IMR-90 (cell line): Measurements from ENCODE around the gene RAB4B. TPM values are rescaled to one million over a fixed set of nuclear protein-coding genes. Genes with fewer than 3 reads are reported as not detected.

Experiments
- ATAC-seq: fragments of 200-7000 bp; cut with Tn5 transposase; 2 replicates; pipeline ENCODE4 v1.9.1; 2020; ENCODE audit warnings: low read depth, mild to moderate bottlenecking, moderate library complexity
- BruUV-seq: library from RNA; stranded (reverse); fragments of 400-500 nt; replicated peaks from 2 replicates; lab custom pipeline; 2021; lab: Mats Ljungman, UMichigan
- CTCF ChIA-PET: fragments of 300-600 bp; formaldehyde crosslinking; extraction: SDS; loops from one replicate; lab custom pipeline; 2021; ENCODE audit warnings: antibody characterized with exemption; lab: Yijun Ruan, JAX
- POLR2A ChIA-PET: fragments of 300-600 bp; sonication (Branson Sonifier 250); formaldehyde crosslinking; loops from one replicate; lab custom pipeline; 2022; ENCODE audit warnings: antibody characterized with exemption; ENCODE audit not compliant: unreplicated experiment; lab: Charles Lee
- DNase-seq: peaks from one replicate; pipeline ENCODE4 v3.0.0; 2013
- H2AFZ ChIP-seq: replicated peaks from 2 replicates; pipeline ENCODE3; 2013; ENCODE audit warnings: low read length, mild to moderate bottlenecking; ENCODE audit not compliant: poor library complexity
- H2AK5ac ChIP-seq: 2 replicates; pipeline ENCODE4 v1.6.1; 2013; ENCODE audit warnings: low read depth, low read length, inconsistent platforms
- H2AK9ac ChIP-seq: replicated peaks from 2 replicates; pipeline ENCODE3; 2013; ENCODE audit warnings: mild to moderate bottlenecking, low read depth, low read length, moderate library complexity; ENCODE audit not compliant: poor library complexity
- H2BK120ac ChIP-seq: 2 replicates; pipeline ENCODE4 v1.6.1; 2013; ENCODE audit warnings: low read depth, low read length, inconsistent platforms
- H2BK15ac ChIP-seq: 3 replicates; pipeline ENCODE4 v1.6.1; 2013; ENCODE audit warnings: low read depth, low read length, inconsistent platforms
- H2BK20ac ChIP-seq: 2 replicates; pipeline ENCODE4 v1.6.1; 2013; ENCODE audit warnings: low read depth, mild to moderate bottlenecking, inconsistent platforms, low read length, moderate library complexity
- H2BK5ac ChIP-seq: 2 replicates; pipeline ENCODE4 v1.6.1; 2013; ENCODE audit warnings: mild to moderate bottlenecking, low read depth, low read length, inconsistent platforms; ENCODE audit not compliant: poor library complexity, severe bottlenecking
- H3K14ac ChIP-seq: replicated peaks from 2 replicates; pipeline ENCODE4 v1.6.1; 2013; ENCODE audit warnings: low read depth, low read length, inconsistent platforms
- H3K18ac ChIP-seq: 2 replicates; pipeline ENCODE4 v1.6.1; 2013; ENCODE audit warnings: low read depth, low read length, control low read depth
- H3K23ac ChIP-seq: 2 replicates; pipeline ENCODE4 v1.6.1; 2013; ENCODE audit warnings: low read depth, low read length, inconsistent platforms
- H3K27ac ChIP-seq: 2 replicates; pipeline ENCODE4 v1.5.1; 2013; ENCODE audit warnings: mild to moderate bottlenecking, control low read depth, low read length; ENCODE audit not compliant: insufficient read depth
- H3K27me3 ChIP-seq: 2 replicates; pipeline ENCODE4 v1.6.1; 2013; ENCODE audit warnings: low read length; ENCODE audit not compliant: control insufficient read depth, insufficient read depth
- H3K36me3 ChIP-seq: 2 replicates; pipeline ENCODE4 v1.6.1; 2013; ENCODE audit warnings: low read length, mixed read lengths; ENCODE audit not compliant: control insufficient read depth, insufficient read depth
- H3K4ac ChIP-seq: 2 replicates; pipeline ENCODE4 v1.6.1; 2013; ENCODE audit warnings: low read depth, low read length, inconsistent platforms
- H3K4me1 ChIP-seq: 2 replicates; pipeline ENCODE4 v1.6.1; 2013; ENCODE audit warnings: low read length, mixed read lengths; ENCODE audit not compliant: control insufficient read depth, insufficient read depth
- H3K4me2 ChIP-seq: 2 replicates; pipeline ENCODE4 v1.6.1; 2013; ENCODE audit warnings: low read depth, mild to moderate bottlenecking, control low read depth, low read length, moderate library complexity
- H3K4me3 ChIP-seq: 2 replicates; pipeline ENCODE4 v1.5.1; 2013; ENCODE audit warnings: low read depth, mild to moderate bottlenecking, control low read depth, low read length, moderate library complexity; ENCODE audit not compliant: insufficient read depth
- H3K56ac ChIP-seq: 2 replicates; pipeline ENCODE4 v1.6.1; 2013; ENCODE audit warnings: low read length, inconsistent platforms; ENCODE audit not compliant: insufficient read depth; ENCODE audit errors: extremely low read depth
- H3K79me1 ChIP-seq, 2 experiments: 2 replicates each; pipeline ENCODE4 v1.6.1; 2013; ENCODE audit warnings: low read length in 2 of 2, inconsistent platforms in 1 of 2, low read depth in 1 of 2
- H3K9ac ChIP-seq: 2 replicates; pipeline ENCODE4 v1.6.1; 2013; ENCODE audit warnings: low read depth, low read length, control low read depth
- H3K9me1 ChIP-seq: 2 replicates; pipeline ENCODE4 v1.6.1; 2013; ENCODE audit warnings: low read length, inconsistent platforms; ENCODE audit not compliant: insufficient read depth
- H3K9me3 ChIP-seq: 2 replicates; pipeline ENCODE4 v1.6.1; 2013; ENCODE audit warnings: low read length; ENCODE audit not compliant: control insufficient read depth, insufficient read depth
- H4K20me1 ChIP-seq: 2 replicates; pipeline ENCODE4 v1.6.1; 2013; ENCODE audit warnings: low read length, inconsistent platforms; ENCODE audit not compliant: insufficient read depth
- H4K5ac ChIP-seq: 2 replicates; pipeline ENCODE4 v1.6.1; 2013; ENCODE audit warnings: mild to moderate bottlenecking, low read depth, low read length, control low read depth
- H4K8ac ChIP-seq, 2 experiments: 2 replicates each; pipeline ENCODE4 v1.6.1; 2013; ENCODE audit warnings: low read depth in 2 of 2, low read length in 2 of 2, control low read depth in 1 of 2, inconsistent platforms in 1 of 2
- H4K91ac ChIP-seq: 2 replicates; pipeline ENCODE4 v1.6.1; 2013; ENCODE audit warnings: low read depth, low read length, inconsistent platforms; ENCODE audit not compliant: insufficient read depth
- BHLHE40 ChIP-seq: fragments of 150-350 bp; IDR thresholded peaks from 2 replicates; pipeline ENCODE4 v1.6.1; 2016; ENCODE audit warnings: mild to moderate bottlenecking, low read depth, low read length
- CEBPB ChIP-seq: IDR thresholded peaks from 2 replicates; pipeline ENCODE4 v1.6.1; 2012; ENCODE audit warnings: low read depth, low read length, improper control_type of control experiment
- FOS ChIP-seq: fragments of 150-350 bp; IDR thresholded peaks from 2 replicates; pipeline ENCODE4 v1.6.1; 2016; ENCODE audit warnings: low read depth, low read length
- MAFK ChIP-seq: IDR thresholded peaks from 2 replicates; pipeline ENCODE4 v1.6.1; 2012; ENCODE audit warnings: low read depth, low read length, improper control_type of control experiment
- MAZ ChIP-seq: IDR thresholded peaks from 2 replicates; pipeline ENCODE4 v1.6.1; 2012; ENCODE audit warnings: low read depth, mild to moderate bottlenecking, low read length, improper control_type of control experiment, moderate library complexity, borderline replicate concordance
- MXI1 ChIP-seq: IDR thresholded peaks from 2 replicates; pipeline ENCODE4 v1.6.1; 2012; ENCODE audit warnings: low read depth, mild to moderate bottlenecking, low read length, moderate library complexity, borderline replicate concordance
- POLR2A ChIP-seq: IDR thresholded peaks from 2 replicates; pipeline ENCODE4 v1.6.1; 2012; ENCODE audit warnings: mild to moderate bottlenecking, low read depth, low read length
- RAD21 ChIP-seq: IDR thresholded peaks from 2 replicates; pipeline ENCODE4 v1.6.1; 2012; ENCODE audit warnings: low read length, improper control_type of control experiment
- SMC3 ChIP-seq: fragments of 150-350 bp; IDR thresholded peaks from 2 replicates; pipeline ENCODE4 v1.6.1; 2016; ENCODE audit warnings: low read depth, mild to moderate bottlenecking, antibody characterized with exemption, low read length, moderate library complexity
- USF2 ChIP-seq: fragments of 150-350 bp; IDR thresholded peaks from 2 replicates; pipeline ENCODE4 v1.6.1; 2017; ENCODE audit warnings: mild to moderate bottlenecking, antibody characterized with exemption, low read length, low read depth
- WGBS, 2 experiments: methylation state at CpG; one replicate each; pipeline versions ENCODE4 v1.1.5 to v1.1.7; 2013; ENCODE audit warnings: missing lambda C conversion rate in 2 of 2; ENCODE audit not compliant: insufficient read length in 1 of 2; ENCODE audit errors: extremely low coverage in 2 of 2; 5-methylcytosine and 5-hydroxymethylcytosine counted together
- dilution Hi-C: fragments of 300-500 bp; cut with HindIII; formaldehyde crosslinking; loops from one replicate; pipeline ENCODE4 v1.14.3; 2018; ENCODE audit warnings: low sequenced_read_pairs; ENCODE audit not compliant: unreplicated experiment
- in situ Hi-C: fragments of 300-500 bp; cut with MboI; formaldehyde crosslinking; loops from 3 replicates; pipeline ENCODE4 v1.14.3; 2019; ENCODE audit warnings: low sequenced_read_pairs, inconsistent platforms, mixed read lengths
- intact Hi-C: fragments of 100-400 bp; cut with micrococcal nuclease; formaldehyde crosslinking; loops from 2 replicates; pipeline ENCODE4 v1.10.0; 2022
- polyA plus RNA-seq, 3 experiments: library from polyadenylated mRNA; depleted of rRNA; stranded (reverse); fragments of >200 nt; gene quantifications; 2 replicates each; pipeline ENCODE4 v1.2.3, GENCODE V29; 2012; ENCODE audit warnings: low replicate concordance in 1 of 3
- total RNA-seq: library from RNA; depleted of rRNA; stranded (reverse); fragments of >200 nt; gene quantifications from 2 replicates; pipeline ENCODE4 v1.2.3, GENCODE V29; 2012

The RAB4B gene
- total and polyA plus RNA-seq, 2 of the 4 experiments (the other 2 are of a cell fraction) = 7.9 to 21.4 TPM

DNA sequence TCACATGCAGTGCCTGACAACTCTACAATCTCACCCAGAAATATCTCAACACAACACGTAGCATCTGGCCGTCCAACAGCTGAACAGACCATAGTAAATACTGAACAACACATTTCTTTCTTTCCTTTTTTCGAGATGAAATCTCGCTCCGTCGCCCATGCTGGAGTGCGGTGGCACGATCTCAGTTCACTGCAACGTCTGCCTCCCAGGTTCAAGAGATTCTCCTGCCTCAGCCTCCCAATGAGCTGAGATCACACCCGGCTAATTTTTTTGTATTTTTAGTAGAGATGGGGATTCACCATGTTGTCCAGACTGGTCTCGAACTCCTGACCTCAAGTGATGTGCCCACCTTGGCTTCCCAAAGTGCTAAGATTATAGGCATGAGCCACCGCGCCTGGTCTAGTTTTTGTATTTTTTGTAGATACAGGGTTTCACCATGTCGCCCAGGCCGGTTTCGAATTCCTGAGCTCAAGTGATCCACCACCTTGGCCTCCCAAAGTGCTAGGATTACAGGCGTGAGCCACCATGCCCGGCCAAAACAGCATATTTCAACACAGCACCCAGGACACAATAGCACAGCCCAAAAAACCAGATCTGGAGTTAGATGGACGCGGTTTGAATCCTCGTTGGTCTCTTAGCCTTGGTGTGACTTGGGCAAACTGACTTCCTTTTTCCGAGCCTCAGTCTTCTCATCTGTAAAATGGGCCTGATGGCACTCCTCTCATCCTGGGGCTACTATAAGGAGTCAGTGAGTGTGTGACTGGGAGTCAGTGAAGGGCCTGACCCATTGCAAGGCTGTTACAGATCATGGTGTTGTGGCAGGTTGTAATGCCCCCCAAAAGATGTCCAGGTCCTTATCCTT, 49.6 kb downstream of the RAB4B start:
- Histone ChIP-seq H3K4ac (no peak overlapping the region), H2BK15ac (no peak overlapping the region), H4K5ac (no peak overlapping the region), H2AK5ac (no peak overlapping the region), H3K79me1 (peaks cover 0 to 8% of the 10 kb centered on the region in 2 experiments; a peak in 1 of 4 replicates), H3K4me2 (no peak overlapping the region), H4K91ac (no peak overlapping the region), H3K27ac (no peak overlapping the region), H4K20me1 (no peaks in the 10 kb centered on the region), H2BK120ac (no peak overlapping the region), H2AK9ac (no peak overlapping the region), H3K14ac (no peak overlapping the region), H3K18ac (no peak overlapping the region), H2BK20ac (no peak overlapping the region), H3K23ac (no peak overlapping the region), H3K9me1 (peaks cover 7% of the 10 kb centered on the region; the same call in 1 of the 2 replicates), H3K9ac (no peak overlapping the region), H3K56ac (no peak overlapping the region), H3K4me3 (no peak overlapping the region), H3K27me3 (no peaks in the 10 kb centered on the region), H3K36me3 (peaks cover 15% of the 10 kb centered on the region), H3K4me1 (peaks cover 11% of the 10 kb centered on the region), H2BK5ac (no peak overlapping the region), H4K8ac (no peak overlapping the region), H2AFZ (no peak overlapping the region), H3K9me3 (no peaks in the 10 kb centered on the region)
- intact Hi-C loops = no loop called here
- in situ Hi-C loops = no loop called here
- TF ChIP-seq CEBPB (no peak), FOS (no peak), USF2 (no peak), MAFK (no peak), RAD21 (no peak), MAZ (no peak), POLR2A (no peak), MXI1 (no peak), SMC3 (no peak), BHLHE40 (no peak)
- BruUV-seq = no TSS peak
- DNase-seq (no peak), ATAC-seq (no peak)
- WGBS, 2 experiments = 86% methylated on average over 6 of the region's 22 CpGs; no CpG with 5 or more reads in 1 of the 2 experiments
- dilution Hi-C loops = no loop called here
- ChIA-PET CTCF (no interaction called here), POLR2A (no interaction called here)
